SK-MEL-5 (cell line): Measurements from ENCODE around the gene TMCC1. TPM values are rescaled to one million over a fixed set of nuclear protein-coding genes. Genes with fewer than 3 reads are reported as not detected.
"Not testable (repeated sequence)": the region's sequence is repeated elsewhere in the genome, so short reads cannot be mapped to it uniquely, and the experiment has no call there.

Source experiments
- DNase-seq: peaks from one replicate; pipeline ENCODE4 v3.0.0-alpha.2; 2016; ENCODE audit warnings: low read depth, low spot score
- in situ Hi-C: cut with HindIII; loops from 2 replicates; pipeline ENCODE4 v1.10.0; 2016; ENCODE audit warnings: low sequenced_read_pairs, high pct_unique_total_duplicates, low pct_unique_long_range_greater_than_20kb
- total RNA-seq: library from RNA; depleted of rRNA; stranded (reverse); fragments of >200 nt; shearing (Covaris generic); gene quantifications from 2 replicates; pipeline ENCODE4 v1.2.3, GENCODE V29; 2014

TMCC1 gene
- total RNA-seq, 1 experiment from 2014 or later = 9.2 TPM

GRCh38 chr3:129688271-129688895, 205.1 kb downstream of the TMCC1 start:
- in situ Hi-C loops = no loop called here
- DNase-seq = peak; percentile 26

GRCh38 chr3:129687586-129688125, 205.9 kb downstream of the TMCC1 start:
- in situ Hi-C loops = no loop called here
- no peak for DNase-seq

- in situ Hi-C loops = no loop called here
These were observed 206.6 kb downstream of the TMCC1 start for GRCh38 chr3:129686941-129687340.

GRCh38 chr3:129684270-129684669, 209.2 kb downstream of the TMCC1 start:
- DNase-seq = no peak
- in situ Hi-C loops = no loop called here

More at GRCh38 chr3:129686941-129687340, 206.6 kb downstream of the TMCC1 start:
- no peak for DNase-seq

GRCh38 chr3:129683201-129683600, 210.3 kb downstream of the TMCC1 start:
- DNase-seq = no peak
- in situ Hi-C loops = no loop called here

GRCh38 chr3:129676985-129677384, 216.5 kb downstream of the TMCC1 start:
- DNase-seq = no peak
- in situ Hi-C loops = no loop called here

- DNase-seq, in situ Hi-C loops: not testable (repeated sequence)
These were observed 218.8 kb downstream of the TMCC1 start for GRCh38 chr3:129674798-129675123.

GRCh38 chr3:129673897-129674797, 219.4 kb downstream of the TMCC1 start:
- in situ Hi-C loops = no loop called here
- no peak for DNase-seq

- in situ Hi-C loops = no loop called here
- no peak for DNase-seq
These were observed 220.5 kb downstream of the TMCC1 start for GRCh38 chr3:129673012-129673411.

GRCh38 chr3:129672412-129672811, 221.1 kb downstream of the TMCC1 start:
- in situ Hi-C loops = no loop called here

GRCh38 chr3:129665024-129665768, 228.3 kb downstream of the TMCC1 start:
- in situ Hi-C loops = no loop called here
- no peak for DNase-seq

More at GRCh38 chr3:129672412-129672811, 221.1 kb downstream of the TMCC1 start:
- no peak for DNase-seq

GRCh38 chr3:129663930-129664646, 229.4 kb downstream of the TMCC1 start:
- in situ Hi-C loops = no loop called here
- no peak for DNase-seq

- in situ Hi-C loops = no loop called here
- DNase-seq = no peak
These were observed 230.5 kb downstream of the TMCC1 start for GRCh38 chr3:129663045-129663446.

- DNase-seq = no peak
- in situ Hi-C loops = no loop called here
These were observed 231.3 kb downstream of the TMCC1 start for GRCh38 chr3:129662191-129662608.

- no peak for DNase-seq
- in situ Hi-C loops = no loop called here
These were observed 231.7 kb downstream of the TMCC1 start for GRCh38 chr3:129661766-129662165.

- in situ Hi-C loops = no loop called here
- DNase-seq = peak; percentile 87
These were observed 235.2 kb downstream of the TMCC1 start for GRCh38 chr3:129658110-129658843.
